Measurements from ENCODE around the gene ECI2.

Gene ECI2

GRCh38 chr6:4153514-4153985 lies 18.2 kb upstream of the ECI2 start:
- Histone ChIP-seq H3K27ac (ENCODE audit: extremely low read depth, low read depth, low read length) (no peak overlapping the region), H3K9me3 (ENCODE audit: control insufficient read depth, insufficient read depth, low read depth, low read length) (no peaks in the 10 kb centered on the region; the same call in 1 of the 2 replicates), H3K4me1 (ENCODE audit: control insufficient read depth, insufficient read depth, low read length) (no peaks in the 10 kb centered on the region), H3K36me3 (ENCODE audit: control insufficient read depth in 2 of 2, insufficient read depth in 1 of 2, low read length in 2 of 2) (no peaks in the 10 kb centered on the region), H3K4me3 (ENCODE audit: low read depth, low read length) (no peak overlapping the region)
- TF ChIP-seq ZNF654 (tag by site-specific recombination; IDR thresholded peaks at IDR 0.05; ENCODE audit: low read depth) (no peak), ATF2 (tag by site-specific recombination; IDR thresholded peaks at IDR 0.05; ENCODE audit: low read depth) (no peak), ZNF677 (tag by site-specific recombination; IDR thresholded peaks at IDR 0.05) (no peak), PBX3 (CRISPR knock-in tag; IDR thresholded peaks at IDR 0.05) (no peak), KLF1 (tag by site-specific recombination; IDR thresholded peaks at IDR 0.05) (no peak), ZNF138 (tag by site-specific recombination; IDR thresholded peaks at IDR 0.05; ENCODE audit: borderline replicate concordance) (no peak), ZFHX2 (tag by site-specific recombination; conservative IDR thresholded peaks at IDR 0.05) (no peak), SP7 (tag by site-specific recombination; IDR thresholded peaks at IDR 0.05) (no peak), ZNF560 (tag by site-specific recombination; IDR thresholded peaks at IDR 0.05; ENCODE audit: borderline replicate concordance) (no peak), ZNF223 (tag by site-specific recombination; IDR thresholded peaks at IDR 0.05) (no peak)
- ChIA-PET POLR2A (interaction anchor here (2.0 to 2.7 kb wide), 2 partner anchors 18 to 132 kb away, joined by 6 to 7 read pairs; partner anchors contain the start of gene ECI2), CTCF (interaction anchor here (0.6 to 7.4 kb wide), 4 partner anchors 16 to 106 kb away, joined by 3 to 59 read pairs (median 4); no protein-coding TSS in a partner anchor)

- CTCF ChIA-PET: interaction anchor here (2.1 kb wide), 1 partner anchor 11 kb away, joined by 10 read pairs; no protein-coding TSS in a partner anchor
- TF ChIP-seq ZNF324 (tag by site-specific recombination; IDR thresholded peaks at IDR 0.05) (no peak), ZNF510 (tag by site-specific recombination; IDR thresholded peaks at IDR 0.05; ENCODE audit: insufficient replicate concordance) (no peak), ZBTB48 (tag by site-specific recombination; IDR thresholded peaks at IDR 0.05) (no peak), PRDM10 (tag by site-specific recombination; IDR thresholded peaks at IDR 0.05) (no peak), ZFP69B (tag by site-specific recombination; IDR thresholded peaks at IDR 0.05) (no peak), OSR2 (tag by site-specific recombination; IDR thresholded peaks at IDR 0.05) (no peak), ZNF148 (tag by site-specific recombination; IDR thresholded peaks at IDR 0.05; ENCODE audit: borderline replicate concordance) (no peak), ZBTB1 (tag by site-specific recombination; IDR thresholded peaks at IDR 0.05) (no peak), ZNF561 (tag by site-specific recombination; IDR thresholded peaks at IDR 0.05; ENCODE audit: borderline replicate concordance) (no peak), ZNF473 (tag by site-specific recombination; IDR thresholded peaks at IDR 0.05) (no peak), ZNF157 (tag by site-specific recombination; IDR thresholded peaks at IDR 0.05) (no peak)
- Histone ChIP-seq H3K4me3 (ENCODE audit: low read depth, low read length) (no peak overlapping the region), H3K36me3 (ENCODE audit: control insufficient read depth in 2 of 2, insufficient read depth in 1 of 2, low read length in 2 of 2) (no peaks in the 10 kb centered on the region), H3K9me3 (ENCODE audit: control insufficient read depth, insufficient read depth, low read depth, low read length) (no peaks in the 10 kb centered on the region; the same call in 1 of the 2 replicates), H3K4me1 (ENCODE audit: control insufficient read depth, insufficient read depth, low read length) (no peaks in the 10 kb centered on the region), H3K27ac (ENCODE audit: extremely low read depth, low read depth, low read length) (no peak overlapping the region)
- POLR2A ChIA-PET: no interaction called here
These were observed 9.7 kb upstream of the ECI2 start for GRCh38 chr6:4145083-4145482.
